GM13976 (cell line): ENCODE results near the gene LSAMP.

Source experiments
- DNase-seq: peaks from one replicate; pipeline ENCODE4 v3.0.0; 2012; ENCODE audit warnings: low spot score
- CTCF ChIP-seq: IDR thresholded peaks from 2 replicates; pipeline ENCODE4 v1.5.1; 2012; ENCODE audit warnings: borderline replicate concordance, mild to moderate bottlenecking; ENCODE audit not compliant: insufficient read depth; ENCODE audit errors: extremely low read depth, missing control alignments, control extremely low read depth
- in situ Hi-C: fragments of 300-500 bp; cut with MboI; formaldehyde crosslinking; loops from one replicate; pipeline ENCODE4 v1.12.0; 2022; ENCODE audit warnings: low sequenced_read_pairs, mixed read lengths, inconsistent platforms; ENCODE audit not compliant: unreplicated experiment

The LSAMP gene

GRCh38 chr3:116384717-116385116 is 60.6 kb downstream of the LSAMP start:
- DNase-seq, result no peak
- in situ Hi-C loops, result no loop called here
- no peak for TF ChIP-seq CTCF

- no peak for DNase-seq
- in situ Hi-C loops, result no loop called here
- no peak for TF ChIP-seq CTCF
These were observed 67.2 kb downstream of the LSAMP start for GRCh38 chr3:116378077-116378476.

- in situ Hi-C loops, result no loop called here
- no peak for DNase-seq
- no peak for TF ChIP-seq CTCF
These were observed 70.4 kb downstream of the LSAMP start for GRCh38 chr3:116374901-116375300.

- in situ Hi-C loops, result no loop called here
- no peak for TF ChIP-seq CTCF
These were observed 77.4 kb downstream of the LSAMP start for GRCh38 chr3:116367761-116368395.

GRCh38 chr3:116356056-116356455 is 89.2 kb downstream of the LSAMP start:
- no peak for DNase-seq
- TF ChIP-seq CTCF, result no peak
- in situ Hi-C loops, result no loop called here

More at GRCh38 chr3:116367761-116368395, 77.4 kb downstream of the LSAMP start:
- DNase-seq, result no peak

GRCh38 chr3:116354382-116354781 is 90.9 kb downstream of the LSAMP start:
- in situ Hi-C loops, result no loop called here

More at GRCh38 chr3:116354382-116354781, 90.9 kb downstream of the LSAMP start:
- TF ChIP-seq CTCF, result no peak
- no peak for DNase-seq
